PC-9 (cell line): Measurements from ENCODE around the gene PALMD. TPM values are rescaled to one million over a fixed set of nuclear protein-coding genes. Genes with fewer than 3 reads are reported as not detected.

ENCODE experiments used
- BruUV-seq: library from RNA; stranded (reverse); fragments of 400-500 nt; replicated peaks from 2 replicates; lab custom pipeline; 2021; lab: Mats Ljungman, UMichigan
- CTCF ChIA-PET: fragments of 300-600 bp; sonication (Branson Sonifier 250); formaldehyde crosslinking; loops from one replicate; lab custom pipeline; 2022; ENCODE audit warnings: antibody characterized with exemption; lab: Charles Lee
- POLR2A ChIA-PET: fragments of 300-600 bp; sonication (Branson Sonifier 250); formaldehyde crosslinking; loops from one replicate; lab custom pipeline; 2022; ENCODE audit warnings: antibody characterized with exemption; ENCODE audit not compliant: unreplicated experiment; lab: Charles Lee
- DNase-seq, 2 experiments: peaks; one replicate each; pipeline versions ENCODE4 v3.0.0 to v3.0.0-alpha.2; 2015 to 2022; ENCODE audit warnings: mixed read lengths in 1 of 2
- H2AFZ ChIP-seq: fragments of 200-600 bp; sonication (generic); 2 replicates; pipeline ENCODE4 v1.8.1; 2017; ENCODE audit warnings: antibody characterized with exemption
- H3F3A ChIP-seq: fragments of 200-600 bp; sonication (generic); 2 replicates; pipeline ENCODE4 v1.8.1; 2017; ENCODE audit warnings: antibody characterized with exemption, mild to moderate bottlenecking, low read depth; ENCODE audit not compliant: insufficient read depth
- H3K27ac ChIP-seq: fragments of 200-600 bp; sonication (generic); 2 replicates; pipeline ENCODE4 v1.6.1; 2016; ENCODE audit warnings: mixed run types
- H3K27me3 ChIP-seq: fragments of 200-600 bp; sonication (generic); 2 replicates; pipeline ENCODE4 v1.6.1; 2016; ENCODE audit warnings: low read depth, mixed run types; ENCODE audit not compliant: insufficient read depth
- H3K36me3 ChIP-seq: fragments of 200-600 bp; sonication (generic); 2 replicates; pipeline ENCODE4 v1.6.1; 2016; ENCODE audit warnings: low read depth, mixed run types
- H3K4me1 ChIP-seq: fragments of 200-600 bp; sonication (generic); replicated peaks from 2 replicates; pipeline ENCODE4 v1.6.1; 2016; ENCODE audit warnings: mixed run types; ENCODE audit not compliant: insufficient read depth
- H3K4me2 ChIP-seq: fragments of 200-600 bp; sonication (generic); 2 replicates; pipeline ENCODE4 v1.6.1; 2017; ENCODE audit warnings: mixed run types
- H3K4me3 ChIP-seq: fragments of 200-600 bp; sonication (generic); 2 replicates; pipeline ENCODE4 v1.6.1; 2016; ENCODE audit warnings: mixed run types
- H3K79me2 ChIP-seq: fragments of 200-600 bp; sonication (generic); 2 replicates; pipeline ENCODE4 v1.6.1; 2017; ENCODE audit warnings: low read depth, mixed run types
- H3K9me2 ChIP-seq: fragments of 200-600 bp; sonication (generic); 2 replicates; pipeline ENCODE4 v1.8.1; 2017; ENCODE audit warnings: mild to moderate bottlenecking; ENCODE audit not compliant: insufficient read depth
- H3K9me3 ChIP-seq: fragments of 200-600 bp; sonication (generic); 2 replicates; pipeline ENCODE4 v1.8.1; 2016; ENCODE audit warnings: low read depth; ENCODE audit not compliant: insufficient read depth
- H4K20me1 ChIP-seq: fragments of 200-600 bp; sonication (generic); 2 replicates; pipeline ENCODE4 v1.8.1; 2017; ENCODE audit not compliant: insufficient read depth
- EZH2 ChIP-seq: fragments of 200-600 bp; sonication (generic); IDR thresholded peaks from 2 replicates; pipeline ENCODE4 v1.8.0; 2017; ENCODE audit warnings: antibody characterized with exemption, low read depth
- intact Hi-C: fragments of 100-400 bp; cut with micrococcal nuclease; formaldehyde crosslinking; loops from one replicate; pipeline ENCODE4 v1.10.0; 2022; ENCODE audit not compliant: unreplicated experiment
- total RNA-seq: library from RNA; stranded (reverse); gene quantifications from 2 replicates; pipeline ENCODE4 v1.2.3, GENCODE V29; 2021
- TF ChIP-seq, protein P1 (sequence below): fragments of 200-600 bp; sonication (generic); conservative IDR thresholded peaks from 2 replicates; pipeline ENCODE4 v1.6.1; 2017; ENCODE audit warnings: mixed run types, antibody characterized with exemption, mild to moderate bottlenecking, moderate library complexity

PALMD gene
- total RNA-seq, 1 experiment from 2014 or later: 0.68 TPM

- TF ChIP-seq EZH2: no peak
- TF ChIP-seq, protein P1, sequence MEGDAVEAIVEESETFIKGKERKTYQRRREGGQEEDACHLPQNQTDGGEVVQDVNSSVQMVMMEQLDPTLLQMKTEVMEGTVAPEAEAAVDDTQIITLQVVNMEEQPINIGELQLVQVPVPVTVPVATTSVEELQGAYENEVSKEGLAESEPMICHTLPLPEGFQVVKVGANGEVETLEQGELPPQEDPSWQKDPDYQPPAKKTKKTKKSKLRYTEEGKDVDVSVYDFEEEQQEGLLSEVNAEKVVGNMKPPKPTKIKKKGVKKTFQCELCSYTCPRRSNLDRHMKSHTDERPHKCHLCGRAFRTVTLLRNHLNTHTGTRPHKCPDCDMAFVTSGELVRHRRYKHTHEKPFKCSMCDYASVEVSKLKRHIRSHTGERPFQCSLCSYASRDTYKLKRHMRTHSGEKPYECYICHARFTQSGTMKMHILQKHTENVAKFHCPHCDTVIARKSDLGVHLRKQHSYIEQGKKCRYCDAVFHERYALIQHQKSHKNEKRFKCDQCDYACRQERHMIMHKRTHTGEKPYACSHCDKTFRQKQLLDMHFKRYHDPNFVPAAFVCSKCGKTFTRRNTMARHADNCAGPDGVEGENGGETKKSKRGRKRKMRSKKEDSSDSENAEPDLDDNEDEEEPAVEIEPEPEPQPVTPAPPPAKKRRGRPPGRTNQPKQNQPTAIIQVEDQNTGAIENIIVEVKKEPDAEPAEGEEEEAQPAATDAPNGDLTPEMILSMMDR: no peak
- H3K27ac ChIP-seq: no peak overlapping the region
- H3K27me3 ChIP-seq: no peaks in the 10 kb centered on the region
- no TSS peak for BruUV-seq
- H3K9me2 ChIP-seq: 0 out of 2 replicates have a peak, but pooled peaks cover 4% of the 10 kb centered on the region
- no peak overlapping the region for H2AFZ ChIP-seq
- peaks cover 5% of the 10 kb centered on the region for H3K4me1 ChIP-seq
- no peaks in the 10 kb centered on the region for H4K20me1 ChIP-seq
- H3K9me3 ChIP-seq: 0 out of 2 replicates have a peak, but pooled peaks cover 5% of the 10 kb centered on the region
- no peaks in the 10 kb centered on the region for H3K79me2 ChIP-seq
- H3K4me3 ChIP-seq: no peak overlapping the region
- H3K36me3 ChIP-seq: no peaks in the 10 kb centered on the region
- H3F3A ChIP-seq: no peaks in the 10 kb centered on the region; the same call in 1 of the 2 replicates
- intact Hi-C loops: no loop called here
- no peak for DNase-seq
- ChIA-PET CTCF (interaction anchor here (0.6 kb wide), 1 partner anchor 54 kb away, joined by 3 read pairs; no protein-coding TSS in a partner anchor), POLR2A (no interaction called here)
- H3K4me2 ChIP-seq: no peak overlapping the region
These were observed 6.5 kb upstream of the PALMD start for GRCh38 chr1:99639408-99639807.

GRCh38 chr1:99639945-99640344 lies 6.0 kb upstream of the PALMD start:
- ChIA-PET POLR2A (no interaction called here), CTCF (no interaction called here)
- no peaks in the 10 kb centered on the region for H4K20me1 ChIP-seq
- no peak overlapping the region for H3K27ac ChIP-seq
- 0 out of 2 replicates have a peak, but pooled peaks cover 4% of the 10 kb centered on the region for H3K9me2 ChIP-seq
- no peak overlapping the region for H3K4me3 ChIP-seq
- no peak overlapping the region for H3K4me2 ChIP-seq
- no TSS peak for BruUV-seq
- peaks cover 11% of the 10 kb centered on the region for H3K4me1 ChIP-seq
- H3K27me3 ChIP-seq: no peaks in the 10 kb centered on the region
- no peak overlapping the region for H2AFZ ChIP-seq
- intact Hi-C loops: no loop called here
- no peak for DNase-seq
- TF ChIP-seq, protein P1: no peak
- TF ChIP-seq EZH2: no peak
- no peaks in the 10 kb centered on the region for H3K79me2 ChIP-seq
- H3F3A ChIP-seq: peaks cover 4% of the 10 kb centered on the region
- no peaks in the 10 kb centered on the region for H3K36me3 ChIP-seq
- 0 out of 2 replicates have a peak, but pooled peaks cover 5% of the 10 kb centered on the region for H3K9me3 ChIP-seq

DNA sequence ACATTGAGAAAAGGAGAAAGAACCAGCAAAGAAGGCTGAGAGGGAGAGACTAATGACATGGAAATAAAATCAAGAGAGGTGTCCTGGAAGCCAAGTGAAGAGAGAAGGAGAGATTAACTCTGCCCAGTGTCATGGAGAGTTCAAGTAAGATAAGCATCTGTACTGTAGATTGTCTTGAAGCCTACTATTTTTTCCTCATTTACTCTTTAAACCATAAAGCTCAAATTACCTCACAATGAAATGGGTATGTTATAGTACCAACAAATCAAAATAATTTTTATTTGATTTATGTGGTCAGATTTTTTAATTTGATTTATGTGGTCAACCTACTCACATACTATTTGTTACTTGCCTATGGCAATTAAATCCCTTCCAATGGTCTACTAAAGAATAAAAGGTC lies 5.2 kb upstream of the PALMD start:
- Histone ChIP-seq H3K9me2 (0 out of 2 replicates have a peak, but pooled peaks cover 4% of the 10 kb centered on the region), H3K9me3 (0 out of 2 replicates have a peak, but pooled peaks cover 5% of the 10 kb centered on the region), H3K27ac (no peak overlapping the region), H3K27me3 (no peaks in the 10 kb centered on the region), H4K20me1 (no peaks in the 10 kb centered on the region), H3K36me3 (no peaks in the 10 kb centered on the region), H3K79me2 (no peaks in the 10 kb centered on the region), H2AFZ (no peak overlapping the region), H3K4me1 (peaks cover 18% of the 10 kb centered on the region), H3F3A (peaks cover 11% of the 10 kb centered on the region), H3K4me3 (no peak overlapping the region), H3K4me2 (no peak overlapping the region)
- CTCF ChIA-PET: no interaction called here
- BruUV-seq: no TSS peak
- TF ChIP-seq, protein P1: no peak
- no peak for TF ChIP-seq EZH2
- POLR2A ChIA-PET: no interaction called here
- intact Hi-C loops: no loop called here
- DNase-seq: no peak
